ENCODE results near the gene SRSF1.

- TF ChIP-seq POLR2AphosphoS5 (IDR thresholded peaks at IDR 0.05) (no peak), CTCF (IDR thresholded peaks at IDR 0.05) (no peak), POLR2A (IDR thresholded peaks at IDR 0.05) (no peak)
Observed at GRCh38 chr17:58004060-58004459, 3.0 kb downstream of the SRSF1 start.

Measured in transverse colon (tissue), 4 donors.